ENCODE results near the gene VKORC1L1. TPM values are rescaled to one million over a fixed set of nuclear protein-coding genes. Genes with fewer than 3 reads are reported as not detected.

Gene VKORC1L1
- total and polyA plus RNA-seq, 10 of the 15 experiments (the other 5 are each of a cell fraction or from before 2014, with no cell fraction given): 3.3 to 18.8 (median 12.5) TPM

DNA sequence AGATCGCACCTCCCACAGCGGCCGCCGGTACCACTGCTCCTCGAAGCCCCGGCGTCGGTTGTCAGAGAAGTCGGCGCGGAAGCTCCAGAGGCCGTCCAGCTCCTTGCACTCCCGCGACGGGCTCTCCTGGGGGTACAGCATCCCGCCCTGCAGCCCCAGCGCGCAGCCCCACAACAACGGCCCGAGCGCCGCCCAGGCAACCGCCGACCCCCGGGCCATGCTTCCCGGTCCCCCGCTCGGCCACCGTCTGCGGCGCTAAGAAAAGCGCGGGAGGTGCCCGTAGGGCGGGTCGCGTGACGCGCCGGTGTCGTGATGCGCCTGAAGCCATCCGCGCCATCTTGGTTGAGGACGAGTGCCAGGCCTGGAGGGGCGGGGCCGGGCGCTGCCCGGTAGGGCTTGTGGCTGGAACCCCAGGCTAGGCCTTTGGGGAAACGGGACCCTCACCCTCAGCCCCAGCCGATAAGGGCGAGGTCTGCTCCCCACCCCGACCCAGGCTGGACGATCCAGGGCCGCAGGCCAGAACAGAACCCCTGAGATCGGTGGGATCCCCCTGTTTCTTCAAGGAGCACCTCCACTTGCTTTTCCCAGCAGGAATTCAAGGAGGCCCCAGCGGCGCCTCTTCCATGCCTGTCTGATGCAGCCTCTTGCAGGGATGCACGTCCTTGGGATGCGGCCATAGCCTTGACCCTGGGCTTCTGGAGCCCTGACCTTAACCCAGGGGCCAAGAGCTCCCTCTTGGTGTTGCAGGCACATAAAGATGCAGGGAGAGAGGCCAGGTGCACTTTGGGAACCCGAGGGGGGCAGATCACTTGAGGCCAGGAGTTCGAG, 109.3 kb downstream of the VKORC1L1 start, which contains the start of gene GUSB (continued):
- TF ChIP-seq, protein P1, sequence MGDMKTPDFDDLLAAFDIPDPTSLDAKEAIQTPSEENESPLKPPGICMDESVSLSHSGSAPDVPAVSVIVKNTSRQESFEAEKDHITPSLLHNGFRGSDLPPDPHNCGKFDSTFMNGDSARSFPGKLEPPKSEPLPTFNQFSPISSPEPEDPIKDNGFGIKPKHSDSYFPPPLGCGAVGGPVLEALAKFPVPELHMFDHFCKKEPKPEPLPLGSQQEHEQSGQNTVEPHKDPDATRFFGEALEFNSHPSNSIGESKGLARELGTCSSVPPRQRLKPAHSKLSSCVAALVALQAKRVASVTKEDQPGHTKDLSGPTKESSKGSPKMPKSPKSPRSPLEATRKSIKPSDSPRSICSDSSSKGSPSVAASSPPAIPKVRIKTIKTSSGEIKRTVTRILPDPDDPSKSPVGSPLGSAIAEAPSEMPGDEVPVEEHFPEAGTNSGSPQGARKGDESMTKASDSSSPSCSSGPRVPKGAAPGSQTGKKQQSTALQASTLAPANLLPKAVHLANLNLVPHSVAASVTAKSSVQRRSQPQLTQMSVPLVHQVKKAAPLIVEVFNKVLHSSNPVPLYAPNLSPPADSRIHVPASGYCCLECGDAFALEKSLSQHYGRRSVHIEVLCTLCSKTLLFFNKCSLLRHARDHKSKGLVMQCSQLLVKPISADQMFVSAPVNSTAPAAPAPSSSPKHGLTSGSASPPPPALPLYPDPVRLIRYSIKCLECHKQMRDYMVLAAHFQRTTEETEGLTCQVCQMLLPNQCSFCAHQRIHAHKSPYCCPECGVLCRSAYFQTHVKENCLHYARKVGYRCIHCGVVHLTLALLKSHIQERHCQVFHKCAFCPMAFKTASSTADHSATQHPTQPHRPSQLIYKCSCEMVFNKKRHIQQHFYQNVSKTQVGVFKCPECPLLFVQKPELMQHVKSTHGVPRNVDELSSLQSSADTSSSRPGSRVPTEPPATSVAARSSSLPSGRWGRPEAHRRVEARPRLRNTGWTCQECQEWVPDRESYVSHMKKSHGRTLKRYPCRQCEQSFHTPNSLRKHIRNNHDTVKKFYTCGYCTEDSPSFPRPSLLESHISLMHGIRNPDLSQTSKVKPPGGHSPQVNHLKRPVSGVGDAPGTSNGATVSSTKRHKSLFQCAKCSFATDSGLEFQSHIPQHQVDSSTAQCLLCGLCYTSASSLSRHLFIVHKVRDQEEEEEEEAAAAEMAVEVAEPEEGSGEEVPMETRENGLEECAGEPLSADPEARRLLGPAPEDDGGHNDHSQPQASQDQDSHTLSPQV (IDR thresholded peaks at IDR 0.05): no peak
- no peak for TF ChIP-seq BCL11A (IDR thresholded peaks at IDR 0.05; ENCODE audit: low read depth, low read length)
- peak; percentile 95 for TF ChIP-seq TARDBP (IDR thresholded peaks at IDR 0.05; ENCODE audit: borderline replicate concordance)
- TF ChIP-seq PAX5 (IDR thresholded peaks at IDR 0.05; ENCODE audit: borderline replicate concordance, low read depth, low read length): peak; percentile 37; the same call in 1 of the 2 replicates
- no peak for TF ChIP-seq IRF3 (IDR thresholded peaks at IDR 0.05)
- TF ChIP-seq EED (IDR thresholded peaks at IDR 0.05; ENCODE audit: low read depth): peak; percentile 4; the same call in 1 of the 2 replicates
- TF ChIP-seq MTA3 (IDR thresholded peaks at IDR 0.05; ENCODE audit: borderline replicate concordance, low read length): no peak
- no peak for TF ChIP-seq ZNF217 (IDR thresholded peaks at IDR 0.05)
- TF ChIP-seq CEBPZ (IDR thresholded peaks at IDR 0.05; ENCODE audit: low read depth, low read length): no peak
- TF ChIP-seq, protein P2, sequence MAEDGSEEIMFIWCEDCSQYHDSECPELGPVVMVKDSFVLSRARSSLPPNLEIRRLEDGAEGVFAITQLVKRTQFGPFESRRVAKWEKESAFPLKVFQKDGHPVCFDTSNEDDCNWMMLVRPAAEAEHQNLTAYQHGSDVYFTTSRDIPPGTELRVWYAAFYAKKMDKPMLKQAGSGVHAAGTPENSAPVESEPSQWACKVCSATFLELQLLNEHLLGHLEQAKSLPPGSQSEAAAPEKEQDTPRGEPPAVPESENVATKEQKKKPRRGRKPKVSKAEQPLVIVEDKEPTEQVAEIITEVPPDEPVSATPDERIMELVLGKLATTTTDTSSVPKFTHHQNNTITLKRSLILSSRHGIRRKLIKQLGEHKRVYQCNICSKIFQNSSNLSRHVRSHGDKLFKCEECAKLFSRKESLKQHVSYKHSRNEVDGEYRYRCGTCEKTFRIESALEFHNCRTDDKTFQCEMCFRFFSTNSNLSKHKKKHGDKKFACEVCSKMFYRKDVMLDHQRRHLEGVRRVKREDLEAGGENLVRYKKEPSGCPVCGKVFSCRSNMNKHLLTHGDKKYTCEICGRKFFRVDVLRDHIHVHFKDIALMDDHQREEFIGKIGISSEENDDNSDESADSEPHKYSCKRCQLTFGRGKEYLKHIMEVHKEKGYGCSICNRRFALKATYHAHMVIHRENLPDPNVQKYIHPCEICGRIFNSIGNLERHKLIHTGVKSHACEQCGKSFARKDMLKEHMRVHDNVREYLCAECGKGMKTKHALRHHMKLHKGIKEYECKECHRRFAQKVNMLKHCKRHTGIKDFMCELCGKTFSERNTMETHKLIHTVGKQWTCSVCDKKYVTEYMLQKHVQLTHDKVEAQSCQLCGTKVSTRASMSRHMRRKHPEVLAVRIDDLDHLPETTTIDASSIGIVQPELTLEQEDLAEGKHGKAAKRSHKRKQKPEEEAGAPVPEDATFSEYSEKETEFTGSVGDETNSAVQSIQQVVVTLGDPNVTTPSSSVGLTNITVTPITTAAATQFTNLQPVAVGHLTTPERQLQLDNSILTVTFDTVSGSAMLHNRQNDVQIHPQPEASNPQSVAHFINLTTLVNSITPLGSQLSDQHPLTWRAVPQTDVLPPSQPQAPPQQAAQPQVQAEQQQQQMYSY (CRISPR knock-in tag; IDR thresholded peaks at IDR 0.05): no peak
- TF ChIP-seq, protein P3, sequence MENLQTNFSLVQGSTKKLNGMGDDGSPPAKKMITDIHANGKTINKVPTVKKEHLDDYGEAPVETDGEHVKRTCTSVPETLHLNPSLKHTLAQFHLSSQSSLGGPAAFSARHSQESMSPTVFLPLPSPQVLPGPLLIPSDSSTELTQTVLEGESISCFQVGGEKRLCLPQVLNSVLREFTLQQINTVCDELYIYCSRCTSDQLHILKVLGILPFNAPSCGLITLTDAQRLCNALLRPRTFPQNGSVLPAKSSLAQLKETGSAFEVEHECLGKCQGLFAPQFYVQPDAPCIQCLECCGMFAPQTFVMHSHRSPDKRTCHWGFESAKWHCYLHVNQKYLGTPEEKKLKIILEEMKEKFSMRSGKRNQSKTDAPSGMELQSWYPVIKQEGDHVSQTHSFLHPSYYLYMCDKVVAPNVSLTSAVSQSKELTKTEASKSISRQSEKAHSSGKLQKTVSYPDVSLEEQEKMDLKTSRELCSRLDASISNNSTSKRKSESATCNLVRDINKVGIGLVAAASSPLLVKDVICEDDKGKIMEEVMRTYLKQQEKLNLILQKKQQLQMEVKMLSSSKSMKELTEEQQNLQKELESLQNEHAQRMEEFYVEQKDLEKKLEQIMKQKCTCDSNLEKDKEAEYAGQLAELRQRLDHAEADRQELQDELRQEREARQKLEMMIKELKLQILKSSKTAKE (IDR thresholded peaks at IDR 0.05; ENCODE audit: low read depth, poor library complexity, severe bottlenecking): no peak
- 0 out of 4 replicates have a peak, but pooled peaks of 1 of the 2 experiments have one; percentile 35 for TF ChIP-seq SRF (IDR thresholded peaks at IDR 0.05; ENCODE audit: low read depth in 2 of 2, low read length in 2 of 2)
- TF ChIP-seq SUZ12 (IDR thresholded peaks at IDR 0.05; ENCODE audit: unreplicated experiment): no peak
- TF ChIP-seq ESRRA (IDR thresholded peaks at IDR 0.05; ENCODE audit: low read length): no peak
